Activated CD4-positive, alpha-beta T cell treated with anti-CD3 and anti-CD28 coated beads, Interleukin-2, amount 50 U/mL, for 24 hours (primary cell): ENCODE data around the gene ISY1.
"Not testable (repeated sequence)": the region's sequence is repeated elsewhere in the genome, so short reads cannot be mapped to it uniquely, and the experiment has no call there.

ENCODE experiments used
- DNase-seq, 2 donors: peaks; one replicate each; pipeline ENCODE4 v3.0.0-alpha.2; 2020; ENCODE audit warnings: low read depth in 1 of 2, low spot score in 1 of 2

Gene ISY1

DNA sequence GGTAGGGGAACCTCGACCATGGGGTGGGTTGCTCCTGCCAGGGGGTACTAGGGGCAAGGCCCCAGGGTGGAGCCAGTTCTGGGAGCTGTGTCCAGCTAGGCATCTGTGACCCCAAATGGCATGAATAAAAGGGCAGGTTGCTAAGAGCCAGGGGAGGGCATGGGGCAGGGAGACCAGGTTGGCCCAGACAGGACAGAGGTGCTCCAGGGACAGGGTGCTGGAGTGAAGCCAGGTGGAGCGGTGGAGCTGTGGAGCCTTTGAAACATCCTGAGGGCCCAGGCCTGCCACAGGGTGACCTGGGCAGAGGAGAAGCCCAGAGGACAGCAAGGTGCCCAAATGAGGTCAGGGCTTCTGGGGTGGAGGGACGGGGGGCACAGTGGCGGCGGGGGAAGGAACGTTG is 72.6 kb downstream of the ISY1 start:
- DNase-seq, result not testable (repeated sequence)

DNA sequence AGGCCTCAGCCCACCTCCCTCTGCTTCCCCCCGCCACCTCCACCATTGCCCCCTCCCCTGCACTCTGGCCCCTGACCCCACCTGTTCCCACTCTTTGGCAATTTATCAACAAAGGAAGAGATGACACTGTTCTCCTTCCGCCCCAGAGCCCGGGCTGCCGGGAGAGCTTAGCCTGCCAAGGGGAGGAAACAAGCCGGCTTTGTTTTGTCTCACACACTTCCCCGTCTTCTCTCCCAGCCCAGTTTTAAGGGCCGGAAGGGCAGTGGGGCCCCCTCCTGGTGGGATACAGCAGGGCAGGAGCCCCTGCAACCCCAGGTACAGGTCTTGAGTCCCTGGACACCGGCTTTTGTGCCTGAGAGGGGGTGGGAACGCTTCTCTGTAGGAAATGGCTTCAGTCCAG is 73.0 kb downstream of the ISY1 start:
- DNase-seq, result not testable (repeated sequence)

DNA sequence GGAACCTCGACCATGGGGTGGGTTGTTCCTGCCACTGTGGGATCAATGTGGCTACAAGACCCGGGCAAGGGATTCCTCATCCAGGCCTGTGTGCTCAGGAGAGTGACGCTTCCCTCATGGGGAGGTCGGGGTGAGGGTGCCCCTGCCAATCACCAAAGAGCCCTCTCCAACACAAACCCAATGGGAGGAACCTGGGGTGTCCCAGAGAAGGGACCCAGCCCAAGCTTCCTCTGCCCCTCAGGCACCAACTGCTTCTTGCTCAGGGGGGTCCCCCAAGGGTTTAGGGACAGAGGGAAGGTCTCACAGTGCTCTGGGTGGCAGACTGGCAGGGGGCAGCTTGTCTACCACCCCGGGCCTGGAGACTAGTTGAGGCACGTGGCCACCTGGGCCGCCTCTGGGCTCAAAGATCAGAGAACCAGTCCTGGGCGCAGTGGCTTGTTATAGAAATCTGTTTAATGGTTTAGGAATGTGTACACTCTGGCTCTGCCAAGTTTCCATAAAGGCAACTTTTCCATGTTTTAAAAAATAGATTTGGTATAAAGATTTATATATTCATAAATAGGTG is 73.6 kb downstream of the ISY1 start:
- DNase-seq, result no peak

DNA sequence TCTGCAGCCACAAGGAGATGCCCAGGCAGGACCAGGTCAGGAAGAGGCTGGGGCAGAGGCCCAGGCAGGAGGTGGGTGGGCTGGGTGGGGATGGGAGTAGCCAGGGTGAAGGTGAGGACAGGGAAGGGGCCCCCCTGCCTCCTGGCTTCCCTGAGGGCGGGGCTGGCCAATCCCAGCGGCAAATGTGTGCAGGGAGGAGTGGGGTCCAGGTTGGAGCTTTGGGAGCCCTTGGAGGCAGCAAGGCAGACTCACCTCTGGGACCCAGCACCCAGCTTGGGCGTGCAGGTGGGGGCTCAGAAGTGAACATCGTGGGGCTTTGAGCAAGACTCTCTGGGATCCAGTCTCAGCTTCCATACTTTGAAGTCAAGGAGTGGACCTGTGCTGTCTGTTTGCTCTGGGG is 75.0 kb downstream of the ISY1 start:
- DNase-seq, result no peak

DNA sequence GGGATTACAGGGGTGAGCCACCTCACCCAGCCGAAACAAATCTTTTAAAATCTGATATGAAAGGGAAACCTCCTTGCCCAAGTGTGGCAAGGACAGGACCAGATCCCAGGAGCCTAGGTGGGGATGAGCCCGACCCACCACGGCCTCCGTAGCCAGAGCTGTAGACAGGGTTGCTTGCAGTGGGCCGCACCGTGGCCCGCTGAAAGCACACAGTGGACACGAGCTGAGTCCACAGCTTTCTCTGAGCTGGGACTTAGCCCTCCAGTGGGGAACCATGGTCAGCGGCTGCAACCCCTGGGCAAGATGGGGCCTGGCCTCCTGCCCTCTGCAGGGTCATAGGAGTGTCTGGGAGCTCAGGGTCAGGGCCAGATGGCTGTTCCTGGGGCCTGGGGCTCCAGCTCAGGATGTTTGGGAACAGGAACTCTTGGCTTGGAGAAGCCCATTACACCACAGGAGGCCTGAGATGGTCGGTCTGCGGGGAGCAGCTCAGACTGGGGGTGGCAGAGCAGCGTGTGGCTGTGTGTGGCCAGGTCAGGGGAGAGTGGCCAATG is 75.6 kb downstream of the ISY1 start:
- no peak for DNase-seq

DNA sequence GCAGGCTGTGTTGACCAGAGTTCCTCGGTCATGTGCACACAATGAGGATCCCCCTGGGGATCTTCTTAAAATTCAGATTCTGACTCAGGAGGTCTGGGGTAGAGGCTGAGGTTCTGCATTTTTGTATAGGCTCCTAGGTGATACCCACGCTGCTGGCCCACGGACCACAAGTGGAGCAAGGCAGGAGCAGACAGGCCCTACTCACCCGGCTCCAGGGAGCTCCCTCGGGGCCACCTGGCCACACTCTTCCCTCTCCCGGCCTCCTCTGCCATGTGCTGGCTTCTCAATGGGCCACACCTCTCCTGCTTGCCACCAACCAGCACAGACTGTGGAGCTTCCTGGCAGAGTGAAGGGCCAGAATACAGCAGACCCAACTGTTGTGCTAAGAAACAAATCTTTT is 76.4 kb downstream of the ISY1 start:
- no peak for DNase-seq

DNA sequence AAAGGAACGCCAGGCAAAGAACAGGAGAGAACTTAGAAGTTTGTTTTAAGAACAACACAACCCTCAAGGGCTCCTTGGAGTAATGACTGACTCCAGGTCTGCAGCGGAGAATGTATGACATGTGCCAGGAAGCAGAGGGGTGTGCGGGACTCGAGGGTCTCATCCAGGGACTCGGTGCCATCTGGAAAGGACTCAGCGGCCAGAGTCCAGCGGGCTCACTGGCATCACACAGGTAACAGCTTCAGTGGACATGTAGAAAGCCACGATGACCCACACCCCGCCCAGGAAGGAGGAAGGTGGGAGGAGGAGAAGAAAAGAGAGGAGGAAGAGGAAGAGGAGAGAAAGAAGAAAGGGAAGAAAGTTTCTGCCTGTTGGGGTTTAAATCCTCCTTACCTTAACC is 78.8 kb downstream of the ISY1 start:
- no peak for DNase-seq

DNA sequence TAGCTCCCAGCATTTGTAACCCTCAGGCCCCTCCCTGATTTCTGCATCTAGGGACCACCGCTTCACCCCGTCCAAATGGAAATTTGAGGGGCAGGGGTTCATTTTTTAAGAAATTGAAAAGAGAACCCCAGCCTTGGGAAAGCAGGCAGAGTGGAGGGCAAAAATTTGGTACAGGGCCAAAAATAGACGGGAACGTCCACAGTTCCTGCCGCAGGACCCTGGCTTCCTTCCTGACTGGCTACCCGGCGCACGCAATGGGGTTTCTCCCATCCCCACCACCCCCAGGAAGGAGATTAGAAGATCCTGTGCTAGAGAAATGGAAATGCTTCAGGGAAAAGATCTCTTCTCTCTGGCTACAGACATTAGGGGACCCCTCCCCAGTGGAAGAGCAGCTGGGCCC is 79.4 kb downstream of the ISY1 start:
- DNase-seq, result no peak

DNA sequence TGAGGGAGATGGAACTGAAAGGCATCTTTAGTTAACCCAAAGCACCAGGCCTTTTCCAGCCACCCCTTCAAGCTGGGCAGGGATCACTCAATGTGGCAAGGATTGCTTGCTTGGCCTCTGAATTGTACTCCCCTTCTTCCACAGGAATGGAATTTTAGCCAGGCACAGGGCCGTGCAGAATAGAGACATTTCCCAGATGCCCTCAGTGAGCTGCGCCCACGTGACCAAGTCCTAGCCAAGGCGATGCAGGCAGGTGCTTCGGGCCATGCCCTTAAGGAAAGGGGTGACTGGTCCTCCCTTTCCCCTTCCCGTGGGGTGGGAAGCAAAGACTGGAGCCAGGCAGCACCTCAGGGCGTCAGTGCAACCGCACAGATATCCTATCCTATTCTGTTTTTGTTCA is 82.4 kb downstream of the ISY1 start:
- DNase-seq, result no peak
